NCI-H1417 treated with DMSO at 0.1 percent for 48 hours (cell line): ENCODE results near the gene CCDC60.
A peak's percentile ranks its signal among the peaks of the same experiment; 100 is the strongest.

ENCODE experiments used
- DNase-seq: peaks from one replicate; lab custom pipeline; 2025; lab: John Stamatoyannopoulos, UW

CCDC60 gene

GRCh38 chr12:119384340-119384739 is 49.8 kb downstream of the CCDC60 start:
- DNase-seq, result no peak

- DNase-seq, result no peak
These were observed 51.1 kb downstream of the CCDC60 start for GRCh38 chr12:119385659-119386058.

GRCh38 chr12:119389687-119390086 is 55.2 kb downstream of the CCDC60 start:
- no peak for DNase-seq

- DNase-seq, result no peak
These were observed 57.1 kb downstream of the CCDC60 start for GRCh38 chr12:119391673-119392072.

GRCh38 chr12:119393677-119394076 is 59.1 kb downstream of the CCDC60 start:
- DNase-seq, result no peak

GRCh38 chr12:119397540-119397939 is 63.0 kb downstream of the CCDC60 start:
- DNase-seq, result no peak

GRCh38 chr12:119398190-119398589 is 63.7 kb downstream of the CCDC60 start:
- no peak for DNase-seq

GRCh38 chr12:119399301-119399700 is 64.8 kb downstream of the CCDC60 start:
- DNase-seq, result no peak

- no peak for DNase-seq
These were observed 71.8 kb downstream of the CCDC60 start for GRCh38 chr12:119406308-119406707.

GRCh38 chr12:119406811-119407210 is 72.3 kb downstream of the CCDC60 start:
- no peak for DNase-seq

- no peak for DNase-seq
These were observed 74.5 kb downstream of the CCDC60 start for GRCh38 chr12:119409043-119409442.

GRCh38 chr12:119410396-119410795 is 75.9 kb downstream of the CCDC60 start:
- DNase-seq, result no peak

GRCh38 chr12:119412306-119412705 is 77.8 kb downstream of the CCDC60 start:
- DNase-seq, result no peak

- peak; percentile 4 for DNase-seq
These were observed 78.6 kb downstream of the CCDC60 start for GRCh38 chr12:119412811-119413794.

- DNase-seq, result no peak
These were observed 81.2 kb downstream of the CCDC60 start for GRCh38 chr12:119415714-119416113.

- no peak for DNase-seq
These were observed 82.9 kb downstream of the CCDC60 start for GRCh38 chr12:119417440-119417839.

GRCh38 chr12:119419381-119419780 is 84.9 kb downstream of the CCDC60 start:
- no peak for DNase-seq

- no peak for DNase-seq
These were observed 88.8 kb downstream of the CCDC60 start for GRCh38 chr12:119423285-119423684.

GRCh38 chr12:119425623-119426022 is 91.1 kb downstream of the CCDC60 start:
- no peak for DNase-seq

- DNase-seq, result no peak
These were observed 96.6 kb downstream of the CCDC60 start for GRCh38 chr12:119431151-119431550.

GRCh38 chr12:119432949-119433348 is 98.4 kb downstream of the CCDC60 start:
- no peak for DNase-seq

- DNase-seq, result no peak
These were observed 106.4 kb downstream of the CCDC60 start for GRCh38 chr12:119440803-119441360.

- no peak for DNase-seq
These were observed 110.0 kb downstream of the CCDC60 start for GRCh38 chr12:119444462-119445044.
